ENCODE measurements around the gene MRFAP1L1. TPM values are rescaled to one million over a fixed set of nuclear protein-coding genes. Genes with fewer than 3 reads are reported as not detected.

Gene MRFAP1L1
- total RNA-seq, 1 experiment from 2014 or later = 57.7 TPM

- H2BK120ac ChIP-seq (ENCODE audit: low read depth, low read length, poor library complexity, severe bottlenecking) = no peak within 1 kb of the TSS
- no peaks in the 10 kb centered on the region for H3K9me3 ChIP-seq (ENCODE audit: control insufficient read depth, low read depth, low read length)
- H2BK5ac ChIP-seq (ENCODE audit: insufficient read length, low read length) = no peak within 1 kb of the TSS
- no peaks in the 10 kb centered on the region for H3K79me1 ChIP-seq (ENCODE audit: insufficient read depth, low read depth, low read length, poor library complexity, severe bottlenecking)
- H3K4me3 Mint-ChIP-seq = peak within 1 kb of the TSS; percentile 84 to 88
- H4K91ac ChIP-seq (ENCODE audit: insufficient read length, low read depth, low read length) = no peak within 1 kb of the TSS
- no CpG with 5 or more reads among the region's 109 CpGs for WGBS (ENCODE audit: extremely low coverage, insufficient read length, low lambda C conversion rate)
- peaks cover 9 to 23% of the 10 kb centered on the region in 2 experiments for H3K4me1 Mint-ChIP-seq
- H3K18ac ChIP-seq (ENCODE audit: insufficient read length, low read depth, low read length) = peak within 1 kb of the TSS; percentile 76
- H2BK12ac ChIP-seq (ENCODE audit: insufficient read length, low read depth, low read length) = no peak within 1 kb of the TSS
- H3K27me3 ChIP-seq (ENCODE audit: insufficient read depth, low read length) = peaks cover 2% of the 10 kb centered on the region
- H3K79me2 ChIP-seq (ENCODE audit: insufficient read depth, low read length) = peaks cover 8% of the 10 kb centered on the region; the same call in 1 of the 2 replicates
- H3K14ac ChIP-seq (ENCODE audit: insufficient read depth, low read length) = peak within 1 kb of the TSS; percentile 90
- H4K5ac ChIP-seq (ENCODE audit: insufficient read length, low read depth, low read length) = no peak within 1 kb of the TSS
- 0 out of 3 replicates have a peak, but pooled peaks have one; percentile 13 for TF ChIP-seq CTCF (conservative IDR thresholded peaks at IDR 0.05)
- H3K56ac ChIP-seq (ENCODE audit: insufficient read length, low read depth, low read length) = no peak within 1 kb of the TSS
- H3K36me3 Mint-ChIP-seq (ENCODE audit: insufficient read depth in 1 of 3, low read depth in 3 of 3) = peaks cover 2 to 3% (median 3%) of the 10 kb centered on the region in 3 experiments; a peak in 3 of 7 replicates
- no peak within 1 kb of the TSS for H2BK15ac ChIP-seq (ENCODE audit: low read depth, low read length)
- peaks cover 2% of the 10 kb centered on the region; the same call in 1 of the 2 replicates for H3K4me1 ChIP-seq (ENCODE audit: insufficient read depth, low read length)
- H3K23me2 ChIP-seq (ENCODE audit: insufficient read length, low read depth, low read length, poor library complexity, severe bottlenecking) = peaks cover 9% of the 10 kb centered on the region
- no peak within 1 kb of the TSS for H3K27ac ChIP-seq (ENCODE audit: insufficient read length, low read depth, low read length)
- H2BK20ac ChIP-seq (ENCODE audit: low read depth, low read length, poor library complexity, severe bottlenecking) = no peak within 1 kb of the TSS
- no peak within 1 kb of the TSS for H3K23ac ChIP-seq (ENCODE audit: insufficient read length, low read depth, low read length)
- peak within 1 kb of the TSS in 2 of 3 experiments; percentile 60 to 69; a peak in 4 of 7 replicates for H3K27ac Mint-ChIP-seq
- peak within 1 kb of the TSS; percentile 57 for H3K4me2 ChIP-seq (ENCODE audit: insufficient read depth, insufficient read length, low read length)
- peak; percentile 86 for DNase-seq
- H2AK5ac ChIP-seq (ENCODE audit: insufficient read length, low read length) = no peak within 1 kb of the TSS
- H3K4ac ChIP-seq (ENCODE audit: low read depth, low read length) = no peak within 1 kb of the TSS
- peak within 1 kb of the TSS; percentile 84 for H3K9ac ChIP-seq (ENCODE audit: extremely low read depth, insufficient read length, low read length)
- H3K9me3 Mint-ChIP-seq = peaks cover 2 to 3% of the 10 kb centered on the region in 2 experiments; a peak in 3 of 5 replicates
- no peak within 1 kb of the TSS for H3T11ph ChIP-seq (ENCODE audit: low read length)
- H3K27me3 Mint-ChIP-seq (ENCODE audit: low read depth) = peaks cover 38% of the 10 kb centered on the region
- no peak within 1 kb of the TSS for H4K8ac ChIP-seq (replicated peaks; ENCODE audit: insufficient read length, low read depth, low read length)
- peak within 1 kb of the TSS; percentile 93 for H2AFZ ChIP-seq (ENCODE audit: low read length)
- H4K20me1 ChIP-seq (ENCODE audit: control insufficient read depth, insufficient read depth, insufficient read length) = no peaks in the 10 kb centered on the region
Observed at GRCh38 chr4:6716018-6716911, 6.6 kb upstream of the MRFAP1L1 start, which contains the start of gene BLOC1S4. BLOC1S4 (plus strand) TSS chr4:6716174; CDS start chr4:6716210, 36 bp downstream.
